Endothelial cell of umbilical vein (primary cell): ENCODE data around the gene DCUN1D1. TPM values are rescaled to one million over a fixed set of nuclear protein-coding genes. Genes with fewer than 3 reads are reported as not detected.

Source experiments
- BruUV-seq: library from RNA; stranded (reverse); fragments of 400-500 nt; replicated peaks from 2 replicates; lab custom pipeline; 2021; lab: Mats Ljungman, UMichigan
- CTCF ChIA-PET: fragments of 300-600, 350-600 bp; sonication (Branson Sonifier 250); formaldehyde crosslinking; loops from one replicate; lab custom pipeline; 2021; ENCODE audit warnings: antibody characterized with exemption, inconsistent platforms; lab: Charles Lee
- POLR2A ChIA-PET: fragments of 300-600, 350-600 bp; sonication (Branson Sonifier 250); formaldehyde crosslinking; loops from one replicate; lab custom pipeline; 2021; ENCODE audit warnings: antibody characterized with exemption, inconsistent platforms; lab: Charles Lee
- DNase-seq: peaks from one replicate; pipeline ENCODE4 v3.0.0-alpha.2; 2011; ENCODE audit warnings: low read depth, low spot score
- FAIRE-seq: peaks from 2 replicates; lab custom pipeline; 2011; peaks lifted over from hg19 to GRCh38; lab: Jason Lieb, UNC
- H2AFZ ChIP-seq: 2 replicates; pipeline ENCODE4 v1.6.0; 2012; ENCODE audit warnings: low read depth, low read length, control low read depth, inconsistent platforms
- H3K27ac ChIP-seq: 2 replicates; pipeline ENCODE4 v1.5.1; 2011; ENCODE audit warnings: low read depth, mild to moderate bottlenecking, control low read depth, low read length, moderate library complexity; ENCODE audit not compliant: insufficient read depth
- H3K27me3 ChIP-seq, 2 experiments: 2 replicates each; pipeline versions ENCODE4 v1.6.0 to v1.6.1; 2011; ENCODE audit warnings: low read length in 2 of 2, mixed read lengths in 1 of 2; ENCODE audit not compliant: control insufficient read depth in 2 of 2, insufficient read depth in 2 of 2
- H3K36me3 ChIP-seq, 2 experiments: 2 replicates in 1 of 2; 3 replicates in 1 of 2; pipeline ENCODE4 v1.5.1; 2011; ENCODE audit warnings: low read length in 2 of 2, mild to moderate bottlenecking in 1 of 2, moderate library complexity in 1 of 2; ENCODE audit not compliant: control insufficient read depth in 2 of 2, insufficient read depth in 2 of 2; ENCODE audit errors: extremely low read depth in 1 of 2
- H3K4me1 ChIP-seq: 3 replicates; pipeline ENCODE4 v1.5.1; 2011; ENCODE audit warnings: mild to moderate bottlenecking, low read length; ENCODE audit not compliant: control insufficient read depth, insufficient read depth; ENCODE audit errors: extremely low read depth
- H3K4me2 ChIP-seq: 2 replicates; pipeline ENCODE4 v1.6.1; 2011; ENCODE audit warnings: low read length, control low read depth, mixed read lengths; ENCODE audit not compliant: insufficient read depth
- H3K4me3 ChIP-seq, 3 experiments: fragments of 200-600 bp in 1 of 3; sonication (generic), shearing (Covaris generic) in 1 of 3; replicated peaks in 1 of 3; 2 replicates each; pipeline ENCODE4 v1.5.1; 2011 to 2016; ENCODE audit warnings: control low read depth in 3 of 3, low read length in 3 of 3, mild to moderate bottlenecking in 2 of 3, inconsistent platforms in 1 of 3, low read depth in 1 of 3, moderate library complexity in 1 of 3; ENCODE audit not compliant: insufficient read depth in 1 of 3
- H3K79me2 ChIP-seq: 2 replicates; pipeline ENCODE4 v1.6.0; 2012; ENCODE audit warnings: low read length, inconsistent platforms; ENCODE audit not compliant: control insufficient read depth, insufficient read depth
- H3K9ac ChIP-seq: replicated peaks from 2 replicates; pipeline ENCODE3; 2011; ENCODE audit warnings: low read length, control low read depth; ENCODE audit not compliant: insufficient read depth; ENCODE audit errors: extremely low read depth
- H3K9me1 ChIP-seq: replicated peaks from 3 replicates; pipeline ENCODE4 v1.6.0; 2011; ENCODE audit warnings: mild to moderate bottlenecking, low read length; ENCODE audit not compliant: control insufficient read depth, insufficient read depth; ENCODE audit errors: extremely low read depth
- H3K9me3 ChIP-seq: replicated peaks from 2 replicates; pipeline ENCODE4 v1.5.1; 2012; ENCODE audit warnings: low read length, inconsistent platforms; ENCODE audit not compliant: control insufficient read depth, insufficient read depth
- H4K20me1 ChIP-seq: replicated peaks from 2 replicates; pipeline ENCODE3; 2011; ENCODE audit warnings: mild to moderate bottlenecking, low read length; ENCODE audit not compliant: control insufficient read depth, insufficient read depth; ENCODE audit errors: extremely low read depth
- CTCF ChIP-seq, 2 donors: IDR thresholded peaks; 1 replicate in 1 of 2; 2 replicates in 1 of 2; pipeline ENCODE4 v1.5.1; 2011; ENCODE audit warnings: low read length in 2 of 2, mild to moderate bottlenecking in 2 of 2, moderate library complexity in 2 of 2, control low read depth in 1 of 2, inconsistent platforms in 1 of 2, low read depth in 1 of 2; ENCODE audit not compliant: insufficient read depth in 1 of 2; ENCODE audit errors: extremely low read depth in 1 of 2
- EZH2 ChIP-seq: IDR thresholded peaks from 2 replicates; pipeline ENCODE4 v1.6.1; 2012; ENCODE audit warnings: borderline replicate concordance, low read depth, mild to moderate bottlenecking, moderate library complexity, low read length, inconsistent platforms; ENCODE audit not compliant: severe bottlenecking
- FOS ChIP-seq: IDR thresholded peaks from 2 replicates; pipeline ENCODE4 v1.6.1; 2011; ENCODE audit warnings: mild to moderate bottlenecking, low read length, moderate library complexity, borderline replicate concordance; ENCODE audit not compliant: insufficient read depth
- GATA2 ChIP-seq: IDR thresholded peaks from 2 replicates; pipeline ENCODE4 v1.7.0; 2011; ENCODE audit warnings: low read depth, mild to moderate bottlenecking, moderate library complexity, mixed read lengths, low read length; ENCODE audit not compliant: insufficient read length, insufficient read depth
- JUN ChIP-seq: IDR thresholded peaks from 2 replicates; pipeline ENCODE4 v1.6.1; 2011; ENCODE audit warnings: borderline replicate concordance, low read depth; ENCODE audit not compliant: insufficient read length, insufficient read depth
- MAX ChIP-seq: IDR thresholded peaks from 2 replicates; pipeline ENCODE4 v1.6.1; 2011; ENCODE audit not compliant: insufficient read depth, insufficient read length
- MYC ChIP-seq: IDR thresholded peaks from one replicate; pipeline ENCODE4 v1.6.1; 2011; ENCODE audit warnings: mild to moderate bottlenecking, low read depth, low read length
- POLR2A ChIP-seq: IDR thresholded peaks from 2 replicates; pipeline ENCODE4 v1.6.1; 2012; ENCODE audit warnings: low read depth, mild to moderate bottlenecking, control low read depth, low read length
- POLR2AphosphoS5 ChIP-seq: IDR thresholded peaks from 2 replicates; pipeline ENCODE4 v1.6.1; 2012; ENCODE audit warnings: low read depth, mild to moderate bottlenecking, control low read depth, low read length, moderate library complexity; ENCODE audit not compliant: insufficient read depth
- dilution Hi-C: fragments of 300-500 bp; cut with MboI; formaldehyde crosslinking; loops from one replicate; pipeline ENCODE4 v1.15.0; 2019; ENCODE audit warnings: low sequenced_read_pairs; ENCODE audit not compliant: extremely low pct_ligation_motif_present
- intact Hi-C: fragments of 100-400 bp; cut with micrococcal nuclease; formaldehyde crosslinking; loops from one replicate; pipeline ENCODE4 v1.10.0; 2022
- polyA plus RNA-seq, 4 experiments: library from polyadenylated mRNA; depleted of rRNA in 3 of 4; stranded (reverse) in 3 of 4; unstranded in 1 of 4; fragments of >200 nt; gene quantifications; 2 replicates each; pipeline versions ENCODE4 v1.2.1 to v1.2.3, GENCODE V29; 2011 to 2012; ENCODE audit warnings: missing spikeins in 1 of 4
- total RNA-seq: library from RNA; stranded (reverse); gene quantifications from 2 replicates; pipeline ENCODE4 v1.2.3, GENCODE V29; 2021

DCUN1D1 gene
- total and polyA plus RNA-seq, 2 donors (not counting 3 experiments of a cell fraction or from before 2014, with no cell fraction given), result 4.9 to 41.3 TPM

- DNase-seq (no peak), FAIRE-seq (no peak)
- no peaks in the 10 kb centered on the region for H3K9me3 ChIP-seq
- POLR2A ChIA-PET, result no interaction called here
- dilution Hi-C loops (no loop called here), intact Hi-C loops (no loop called here)
- no peak for TF ChIP-seq GATA2
- no peak for TF ChIP-seq POLR2A
- TF ChIP-seq POLR2AphosphoS5, result no peak
- no peak for TF ChIP-seq MYC
- no peak for TF ChIP-seq JUN
- no peak for TF ChIP-seq MAX
- TF ChIP-seq FOS, result no peak
- no peak for TF ChIP-seq EZH2
- TF ChIP-seq CTCF (IDR thresholded peaks at IDR 0.05; ENCODE audit: extremely low read depth in 1 of 2, insufficient read depth in 1 of 2, low read depth in 1 of 2, low read length in 2 of 2), result no peak
- peaks cover 7% of the 10 kb centered on the region for H3K4me1 ChIP-seq
- H3K79me2 ChIP-seq, result peaks cover 40% of the 10 kb centered on the region
- CTCF ChIA-PET, result no interaction called here
- BruUV-seq, result no TSS peak
- H3K36me3 ChIP-seq, result no peaks in the 10 kb centered on the region
- no peak overlapping the region for H2AFZ ChIP-seq
- no peaks in the 10 kb centered on the region for H3K9me1 ChIP-seq
- H4K20me1 ChIP-seq, result peaks cover 4% of the 10 kb centered on the region
- no peak overlapping the region for H3K27ac ChIP-seq
- H3K4me3 ChIP-seq, result no peak overlapping the region
- H3K27me3 ChIP-seq, result no peaks in the 10 kb centered on the region
- H3K9ac ChIP-seq, result no peak overlapping the region
- no peak overlapping the region for H3K4me2 ChIP-seq
Observed at GRCh38 chr3:182965861-182966366, 14.4 kb downstream of the DCUN1D1 start.
